SK-N-SH treated with all-trans-retinoic acid at 6 μM for 48 hours (cell line): ENCODE data around the gene HOXB7.

Experiments
- ISL1 ChIP-seq: fragments of 250-450 bp; sonication (Bioruptor Pico); IDR thresholded peaks from 2 replicates; pipeline ENCODE4 v2.1.2; 2022; ENCODE audit warnings: mild to moderate bottlenecking, moderate library complexity
- PPARA ChIP-seq: fragments of 250-450 bp; sonication (Bioruptor Pico); IDR thresholded peaks from 2 replicates; pipeline ENCODE4 v1.5.0; 2020; ENCODE audit warnings: mild to moderate bottlenecking, borderline replicate concordance
- RARB ChIP-seq: fragments of 250-450 bp; sonication (Bioruptor Pico); IDR thresholded peaks from 2 replicates; pipeline ENCODE4 v1.8.0; 2021; ENCODE audit warnings: mild to moderate bottlenecking, moderate library complexity
- ZFP3 ChIP-seq: fragments of 250-450 bp; sonication (Bioruptor Pico); IDR thresholded peaks from 2 replicates; pipeline ENCODE4 v1.5.0; 2020; ENCODE audit warnings: mild to moderate bottlenecking, moderate library complexity
- ZNF565 ChIP-seq: fragments of 450-650 bp; formaldehyde crosslinking; conservative IDR thresholded peaks from 2 replicates; pipeline ENCODE4 v1.5.0; 2020; ENCODE audit warnings: low read depth, mild to moderate bottlenecking, moderate library complexity
- TF ChIP-seq, protein P1 (sequence below): fragments of 250-450 bp; sonication (Bioruptor Pico); IDR thresholded peaks from 2 replicates; pipeline ENCODE4 v1.5.1; 2020; ENCODE audit warnings: low read depth, mild to moderate bottlenecking, moderate library complexity
- TF ChIP-seq, protein P2 (sequence below): fragments of 250-450 bp; sonication (Bioruptor Pico); IDR thresholded peaks from 2 replicates; pipeline ENCODE4 v1.8.0; 2020; ENCODE audit warnings: mild to moderate bottlenecking, moderate library complexity, borderline replicate concordance

DNA sequence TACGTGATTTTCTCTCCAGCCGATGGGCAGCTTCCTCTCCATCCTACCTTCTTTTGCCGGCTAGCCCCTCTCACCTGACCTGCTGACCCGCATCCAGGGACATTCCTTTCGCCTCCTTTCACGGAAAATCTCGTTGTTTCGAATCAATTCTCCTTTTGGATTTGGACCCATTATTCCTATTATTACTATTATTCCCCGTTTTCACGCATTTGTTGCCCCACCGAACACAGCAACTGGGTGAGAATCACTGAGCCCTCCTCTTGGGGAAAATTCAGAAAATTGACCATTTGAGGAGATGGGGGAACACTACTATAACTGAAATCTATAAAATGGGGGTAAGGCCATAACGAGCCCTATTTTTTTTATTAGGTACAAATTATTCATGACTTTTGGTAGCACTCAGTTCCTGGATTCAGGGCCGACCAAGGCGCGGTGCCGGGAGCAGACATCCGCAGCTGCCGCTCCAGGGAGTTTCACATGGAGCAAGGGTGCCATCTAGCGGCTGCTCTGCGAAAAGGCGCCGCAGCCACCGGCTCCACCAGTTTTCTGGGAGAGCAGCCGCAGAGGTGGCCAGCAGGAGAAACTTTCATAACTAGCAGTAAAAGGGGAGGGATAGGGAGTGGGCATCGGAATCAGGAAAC lies 7.6 kb upstream of the HOXB7 start:
- no peak for TF ChIP-seq RARB (CRISPR knock-in tag)
- TF ChIP-seq, protein P1, sequence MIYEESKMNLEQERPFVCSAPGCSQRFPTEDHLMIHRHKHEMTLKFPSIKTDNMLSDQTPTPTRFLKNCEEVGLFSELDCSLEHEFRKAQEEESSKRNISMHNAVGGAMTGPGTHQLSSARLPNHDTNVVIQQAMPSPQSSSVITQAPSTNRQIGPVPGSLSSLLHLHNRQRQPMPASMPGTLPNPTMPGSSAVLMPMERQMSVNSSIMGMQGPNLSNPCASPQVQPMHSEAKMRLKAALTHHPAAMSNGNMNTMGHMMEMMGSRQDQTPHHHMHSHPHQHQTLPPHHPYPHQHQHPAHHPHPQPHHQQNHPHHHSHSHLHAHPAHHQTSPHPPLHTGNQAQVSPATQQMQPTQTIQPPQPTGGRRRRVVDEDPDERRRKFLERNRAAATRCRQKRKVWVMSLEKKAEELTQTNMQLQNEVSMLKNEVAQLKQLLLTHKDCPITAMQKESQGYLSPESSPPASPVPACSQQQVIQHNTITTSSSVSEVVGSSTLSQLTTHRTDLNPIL, result no peak
- TF ChIP-seq, protein P2, sequence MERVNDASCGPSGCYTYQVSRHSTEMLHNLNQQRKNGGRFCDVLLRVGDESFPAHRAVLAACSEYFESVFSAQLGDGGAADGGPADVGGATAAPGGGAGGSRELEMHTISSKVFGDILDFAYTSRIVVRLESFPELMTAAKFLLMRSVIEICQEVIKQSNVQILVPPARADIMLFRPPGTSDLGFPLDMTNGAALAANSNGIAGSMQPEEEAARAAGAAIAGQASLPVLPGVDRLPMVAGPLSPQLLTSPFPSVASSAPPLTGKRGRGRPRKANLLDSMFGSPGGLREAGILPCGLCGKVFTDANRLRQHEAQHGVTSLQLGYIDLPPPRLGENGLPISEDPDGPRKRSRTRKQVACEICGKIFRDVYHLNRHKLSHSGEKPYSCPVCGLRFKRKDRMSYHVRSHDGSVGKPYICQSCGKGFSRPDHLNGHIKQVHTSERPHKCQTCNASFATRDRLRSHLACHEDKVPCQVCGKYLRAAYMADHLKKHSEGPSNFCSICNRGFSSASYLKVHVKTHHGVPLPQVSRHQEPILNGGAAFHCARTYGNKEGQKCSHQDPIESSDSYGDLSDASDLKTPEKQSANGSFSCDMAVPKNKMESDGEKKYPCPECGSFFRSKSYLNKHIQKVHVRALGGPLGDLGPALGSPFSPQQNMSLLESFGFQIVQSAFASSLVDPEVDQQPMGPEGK (CRISPR knock-in tag), result no peak
- no peak for TF ChIP-seq PPARA
- no peak for TF ChIP-seq ZNF565
- no peak for TF ChIP-seq ISL1
- TF ChIP-seq ZFP3, result no peak
